ENCODE measurements around the gene AK1.
"Not testable (repeated sequence)": the region's sequence is repeated elsewhere in the genome, so short reads cannot be mapped to it uniquely, and the experiment has no call there.

- not testable (repeated sequence) for TF ChIP-seq CTCF (IDR thresholded peaks at IDR 0.05); POLR2A (IDR thresholded peaks at IDR 0.05; ENCODE audit: low read depth); EP300 (IDR thresholded peaks at IDR 0.05)
Measured at GRCh38 chr9:127870153-127870491, 7.4 kb downstream of the AK1 start.

All from esophagus muscularis mucosa (tissue), 4 donors.